ENCODE data around the gene CACNA2D3.

Gene CACNA2D3

DNA sequence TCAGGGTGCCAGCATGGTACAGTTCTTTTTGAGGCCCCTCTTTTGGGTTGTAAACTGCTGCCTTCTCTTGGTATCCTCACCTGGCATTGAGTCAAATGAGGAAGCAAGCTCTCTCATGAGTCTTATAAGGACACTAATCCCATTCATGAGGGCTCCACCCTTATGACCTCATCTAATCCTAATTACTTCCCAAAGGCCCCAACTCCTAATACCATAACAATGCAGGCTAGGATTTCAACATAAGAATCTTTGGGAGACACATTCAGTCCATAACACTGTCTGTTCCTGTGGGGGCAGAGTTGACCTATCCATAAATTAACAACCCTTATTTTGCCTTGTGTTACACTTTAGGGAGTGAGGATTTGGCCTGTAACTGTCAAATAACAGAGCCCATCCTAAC lies 527.2 kb downstream of the CACNA2D3 start:
- Histone ChIP-seq H3K4me1 (ENCODE audit: insufficient read depth, low read length) (peaks cover 3% of the 10 kb centered on the region; the same call in 1 of the 2 replicates), H3K36me3 (ENCODE audit: insufficient read depth, low read length) (peaks cover 35% of the 10 kb centered on the region), H3K9ac (ENCODE audit: low read depth, low read length) (no peak overlapping the region), H3K9me3 (ENCODE audit: control insufficient read depth, insufficient read depth, low read length) (peaks cover 27% of the 10 kb centered on the region)

- H3K36me3 ChIP-seq (ENCODE audit: insufficient read depth, low read length): peaks cover 10% of the 10 kb centered on the region; the same call in 1 of the 2 replicates
- H3K9ac ChIP-seq (ENCODE audit: low read depth, low read length): no peak overlapping the region
- H3K4me1 ChIP-seq (ENCODE audit: insufficient read depth, low read length): peaks cover 3% of the 10 kb centered on the region; the same call in 1 of the 2 replicates
- no peaks in the 10 kb centered on the region; the same call in 1 of the 2 replicates for H3K9me3 ChIP-seq (ENCODE audit: control insufficient read depth, insufficient read depth, low read length)
These were observed 531.3 kb downstream of the CACNA2D3 start for GRCh38 chr3:54653456-54654195.

- Histone ChIP-seq H3K36me3 (ENCODE audit: insufficient read depth, low read length) (peaks cover 4% of the 10 kb centered on the region; the same call in 1 of the 2 replicates), H3K4me1 (ENCODE audit: insufficient read depth, low read length) (peaks cover 3% of the 10 kb centered on the region; the same call in 1 of the 2 replicates), H3K9ac (ENCODE audit: low read depth, low read length) (no peak overlapping the region), H3K9me3 (ENCODE audit: control insufficient read depth, insufficient read depth, low read length) (no peaks in the 10 kb centered on the region; the same call in 1 of the 2 replicates)
These were observed 532.4 kb downstream of the CACNA2D3 start for GRCh38 chr3:54654776-54655175.

GRCh38 chr3:54659347-54659746 lies 537.0 kb downstream of the CACNA2D3 start:
- Histone ChIP-seq H3K9ac (ENCODE audit: low read depth, low read length) (no peak overlapping the region), H3K36me3 (ENCODE audit: insufficient read depth, low read length) (peaks cover 4% of the 10 kb centered on the region; the same call in 1 of the 2 replicates), H3K4me1 (ENCODE audit: insufficient read depth, low read length) (no peaks in the 10 kb centered on the region), H3K9me3 (ENCODE audit: control insufficient read depth, insufficient read depth, low read length) (no peaks in the 10 kb centered on the region)

GRCh38 chr3:54660714-54661132 lies 538.4 kb downstream of the CACNA2D3 start:
- no peaks in the 10 kb centered on the region; the same call in 1 of the 2 replicates for H3K36me3 ChIP-seq (ENCODE audit: insufficient read depth, low read length)
- no peaks in the 10 kb centered on the region for H3K9me3 ChIP-seq (ENCODE audit: control insufficient read depth, insufficient read depth, low read length)
- no peaks in the 10 kb centered on the region for H3K4me1 ChIP-seq (ENCODE audit: insufficient read depth, low read length)
- no peak overlapping the region for H3K9ac ChIP-seq (ENCODE audit: low read depth, low read length)

- Histone ChIP-seq H3K9me3 (ENCODE audit: control insufficient read depth, insufficient read depth, low read length) (no peaks in the 10 kb centered on the region), H3K4me1 (ENCODE audit: insufficient read depth, low read length) (no peaks in the 10 kb centered on the region), H3K9ac (ENCODE audit: low read depth, low read length) (no peak overlapping the region), H3K36me3 (ENCODE audit: insufficient read depth, low read length) (no peaks in the 10 kb centered on the region; the same call in 1 of the 2 replicates)
These were observed 538.8 kb downstream of the CACNA2D3 start for GRCh38 chr3:54661151-54661550.

DNA sequence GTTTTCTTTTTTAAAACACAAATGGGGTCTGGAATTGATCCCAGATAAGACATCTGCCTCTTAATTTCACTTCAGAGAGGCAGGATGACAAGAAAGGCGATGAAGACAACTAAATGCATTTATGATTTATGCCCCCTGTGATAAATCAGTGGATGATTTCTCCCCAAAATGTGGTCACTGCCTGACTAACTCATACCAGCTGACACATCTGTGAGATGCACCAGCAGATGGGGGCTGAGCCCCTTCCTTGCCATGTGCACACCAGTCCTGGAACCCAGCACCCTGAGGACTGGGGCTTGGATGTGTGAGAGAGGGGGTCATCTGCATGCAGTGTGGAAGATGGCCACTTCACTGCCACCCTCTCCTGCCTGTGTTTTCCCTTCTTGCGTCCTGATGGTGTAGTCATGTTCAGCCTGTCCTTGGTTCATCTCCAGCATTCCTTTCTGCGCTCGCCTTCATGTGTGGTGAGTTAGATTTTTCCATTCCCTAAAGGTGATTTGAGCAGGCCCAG lies 541.2 kb downstream of the CACNA2D3 start:
- no peaks in the 10 kb centered on the region for H3K4me1 ChIP-seq (ENCODE audit: insufficient read depth, low read length)
- no peaks in the 10 kb centered on the region for H3K9me3 ChIP-seq (ENCODE audit: control insufficient read depth, insufficient read depth, low read length)
- H3K36me3 ChIP-seq (ENCODE audit: insufficient read depth, low read length): peaks cover 3% of the 10 kb centered on the region
- no peak overlapping the region for H3K9ac ChIP-seq (ENCODE audit: low read depth, low read length)

DNA sequence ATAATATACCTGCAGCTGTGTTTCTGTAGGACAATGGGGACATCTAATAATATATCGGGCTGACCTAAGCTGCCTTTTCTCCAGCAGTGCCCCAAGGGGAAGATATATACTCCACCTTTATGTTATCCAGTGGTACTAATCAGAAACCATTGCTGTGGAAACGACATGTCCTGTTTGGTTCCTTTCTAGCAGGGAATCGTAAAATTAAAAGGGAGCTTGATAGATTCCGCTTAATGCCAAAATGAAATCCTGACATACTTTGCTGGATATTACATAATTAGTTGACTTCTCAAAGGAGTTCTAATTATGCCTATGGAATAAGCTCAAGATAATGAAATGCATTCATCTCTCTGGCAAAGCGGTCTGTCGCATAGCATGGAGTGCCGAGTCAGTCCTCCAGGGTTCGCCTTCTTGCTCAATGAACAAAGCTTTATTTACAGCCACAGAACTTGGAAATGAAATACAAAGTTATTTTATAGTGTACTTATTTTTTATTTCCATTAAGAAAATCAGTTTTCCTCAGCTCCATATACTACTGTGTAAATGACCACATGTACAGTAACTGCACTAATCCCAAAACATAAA lies 542.8 kb downstream of the CACNA2D3 start:
- Histone ChIP-seq H3K4me1 (ENCODE audit: insufficient read depth, low read length) (peaks cover 9% of the 10 kb centered on the region), H3K36me3 (ENCODE audit: insufficient read depth, low read length) (peaks cover 3% of the 10 kb centered on the region), H3K9me3 (ENCODE audit: control insufficient read depth, insufficient read depth, low read length) (no peaks in the 10 kb centered on the region), H3K9ac (ENCODE audit: low read depth, low read length) (no peak overlapping the region)

GRCh38 chr3:54668236-54668635 lies 545.9 kb downstream of the CACNA2D3 start:
- Histone ChIP-seq H3K9ac (ENCODE audit: low read depth, low read length) (no peak overlapping the region), H3K4me1 (ENCODE audit: insufficient read depth, low read length) (peaks cover 25% of the 10 kb centered on the region), H3K36me3 (ENCODE audit: insufficient read depth, low read length) (peaks cover 3% of the 10 kb centered on the region), H3K9me3 (ENCODE audit: control insufficient read depth, insufficient read depth, low read length) (no peaks in the 10 kb centered on the region)

DNA sequence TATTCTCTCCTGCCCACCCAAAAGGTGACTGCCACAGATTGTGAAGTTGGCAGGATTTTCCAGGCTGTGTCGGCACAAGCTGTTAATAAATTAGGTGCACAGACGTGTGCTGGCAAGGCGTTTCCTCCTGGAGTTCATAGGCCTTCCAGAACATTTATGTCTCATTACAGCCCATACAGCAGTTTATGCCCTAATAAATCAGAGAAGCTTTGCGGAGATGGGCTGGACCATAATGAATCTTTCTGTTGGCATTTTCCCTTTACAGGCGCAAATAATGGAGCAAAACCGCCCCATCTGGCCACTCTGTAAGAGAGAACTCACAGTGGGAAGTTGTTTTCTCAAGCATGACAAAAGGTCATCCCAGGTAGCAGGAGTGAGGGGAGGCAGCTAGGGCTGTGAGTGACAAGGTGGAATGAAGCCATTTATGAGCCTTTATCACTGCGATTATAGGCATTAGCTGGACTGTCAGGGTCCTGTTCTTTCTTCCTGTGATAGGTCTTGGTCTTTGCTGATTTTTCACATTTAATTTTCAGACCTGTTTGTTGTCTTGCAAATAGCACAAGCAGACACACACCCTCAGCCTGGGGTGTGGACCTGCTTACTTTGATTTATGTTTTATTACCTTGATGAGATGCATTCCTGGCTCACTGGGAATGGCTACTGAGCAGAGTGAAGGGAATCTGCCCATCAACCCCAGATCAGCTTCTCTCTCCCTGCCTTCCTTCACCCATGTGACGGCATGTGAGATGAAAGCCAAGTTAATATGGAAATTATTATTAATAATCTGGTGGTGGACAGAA lies 548.0 kb downstream of the CACNA2D3 start:
- H3K9ac ChIP-seq (ENCODE audit: low read depth, low read length): no peak overlapping the region
- H3K36me3 ChIP-seq (ENCODE audit: insufficient read depth, low read length): peaks cover 3% of the 10 kb centered on the region; the same call in 1 of the 2 replicates
- H3K4me1 ChIP-seq (ENCODE audit: insufficient read depth, low read length): peaks cover 25% of the 10 kb centered on the region
- H3K9me3 ChIP-seq (ENCODE audit: control insufficient read depth, insufficient read depth, low read length): no peaks in the 10 kb centered on the region

DNA sequence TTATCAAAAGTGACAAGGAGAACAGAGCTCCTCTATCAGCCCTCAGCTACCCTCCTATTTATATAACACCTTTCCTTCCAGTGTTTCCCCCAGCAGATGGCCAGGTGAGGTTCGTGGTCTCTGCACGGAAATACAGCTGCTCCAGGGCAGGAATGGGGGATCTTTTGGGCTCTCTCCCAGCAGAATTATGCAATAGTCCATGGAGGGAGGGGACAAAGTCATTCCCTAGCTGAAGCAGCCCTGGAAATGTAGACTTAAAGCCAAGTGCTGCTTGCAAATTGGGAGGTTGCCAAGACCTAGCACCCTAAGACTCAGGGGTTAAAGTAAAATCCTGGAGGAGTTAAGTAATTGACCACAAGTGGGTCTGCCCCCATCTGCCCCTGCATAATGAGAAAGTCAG lies 549.2 kb downstream of the CACNA2D3 start:
- H3K36me3 ChIP-seq (ENCODE audit: insufficient read depth, low read length): peaks cover under 1% of the 10 kb centered on the region; the same call in 1 of the 2 replicates
- no peak overlapping the region for H3K9ac ChIP-seq (ENCODE audit: low read depth, low read length)
- H3K4me1 ChIP-seq (ENCODE audit: insufficient read depth, low read length): peaks cover 25% of the 10 kb centered on the region
- no peaks in the 10 kb centered on the region for H3K9me3 ChIP-seq (ENCODE audit: control insufficient read depth, insufficient read depth, low read length)

DNA sequence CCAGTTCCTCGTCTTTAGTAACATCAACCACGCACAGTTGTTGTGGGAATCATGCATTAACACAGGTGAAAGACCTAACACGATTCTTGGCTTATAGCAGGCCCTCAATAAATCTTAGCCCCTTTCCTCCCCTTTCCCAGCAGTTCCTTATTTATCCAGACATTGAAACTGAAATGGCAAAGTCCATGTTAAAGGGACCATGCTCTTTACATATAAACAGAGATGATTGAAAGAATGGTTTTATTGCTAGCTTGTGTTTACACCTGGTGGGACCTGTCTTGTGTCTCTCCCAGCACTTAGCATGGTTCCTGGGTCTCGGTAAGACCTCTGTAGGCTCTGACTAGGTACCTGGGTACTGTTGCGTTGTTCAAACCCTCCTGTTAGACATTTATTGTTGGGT lies 553.7 kb downstream of the CACNA2D3 start:
- Histone ChIP-seq H3K9ac (ENCODE audit: low read depth, low read length) (no peak overlapping the region), H3K9me3 (ENCODE audit: control insufficient read depth, insufficient read depth, low read length) (no peaks in the 10 kb centered on the region), H3K36me3 (ENCODE audit: insufficient read depth, low read length) (no peaks in the 10 kb centered on the region), H3K4me1 (ENCODE audit: insufficient read depth, low read length) (peaks cover 6% of the 10 kb centered on the region)

DNA sequence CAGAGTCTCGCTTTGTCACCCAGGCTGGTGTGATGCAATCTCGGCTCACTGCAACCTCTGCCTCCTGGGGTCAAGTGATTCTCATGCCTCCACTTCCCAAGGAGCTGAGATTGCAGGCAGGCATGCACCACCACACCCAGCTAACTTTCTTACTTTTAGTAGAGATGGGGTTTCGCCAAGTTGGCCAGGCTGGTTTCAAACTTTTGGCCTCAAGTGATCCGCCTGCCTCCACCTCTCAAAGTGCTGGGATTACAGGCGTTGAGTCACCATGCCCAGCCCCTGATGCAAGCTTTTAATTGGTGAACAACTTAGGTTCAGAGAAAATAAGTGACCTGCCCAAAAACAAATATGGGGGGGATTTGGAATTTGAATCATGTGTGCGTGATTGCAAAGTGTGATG lies 559.4 kb downstream of the CACNA2D3 start:
- Histone ChIP-seq H3K9me3 (ENCODE audit: control insufficient read depth, insufficient read depth, low read length) (no peaks in the 10 kb centered on the region; the same call in 1 of the 2 replicates), H3K36me3 (ENCODE audit: insufficient read depth, low read length) (no peaks in the 10 kb centered on the region; the same call in 1 of the 2 replicates), H3K9ac (ENCODE audit: low read depth, low read length) (no peak overlapping the region), H3K4me1 (ENCODE audit: insufficient read depth, low read length) (0 out of 2 replicates have a peak, but pooled peaks cover 13% of the 10 kb centered on the region)

DNA sequence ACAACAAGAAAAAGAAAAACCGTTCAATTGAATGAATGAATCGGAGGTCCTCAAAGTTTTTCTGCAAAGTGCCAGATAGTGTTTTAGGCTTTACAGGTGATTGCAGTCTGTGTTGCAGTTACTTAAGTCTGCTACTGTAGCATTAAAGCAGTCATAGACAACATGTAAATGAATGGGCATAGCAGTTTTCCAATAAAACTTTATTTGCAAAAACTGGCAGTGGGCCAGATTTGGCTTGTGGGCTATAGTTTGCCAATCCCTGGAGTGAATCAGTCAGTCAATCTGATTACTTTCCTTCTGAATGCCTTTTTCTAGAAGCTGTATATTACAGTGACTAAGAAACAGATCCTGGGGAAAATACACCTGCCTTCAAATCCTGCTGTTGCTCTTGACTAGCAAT lies 562.9 kb downstream of the CACNA2D3 start:
- H3K9me3 ChIP-seq (ENCODE audit: control insufficient read depth, insufficient read depth, low read length): no peaks in the 10 kb centered on the region; the same call in 1 of the 2 replicates
- peaks cover 18% of the 10 kb centered on the region; the same call in 1 of the 2 replicates for H3K4me1 ChIP-seq (ENCODE audit: insufficient read depth, low read length)
- H3K36me3 ChIP-seq (ENCODE audit: insufficient read depth, low read length): no peaks in the 10 kb centered on the region; the same call in 1 of the 2 replicates
- H3K9ac ChIP-seq (ENCODE audit: low read depth, low read length): no peak overlapping the region
